ENCODE data around the gene NCOA1. TPM values are rescaled to one million over a fixed set of nuclear protein-coding genes. Genes with fewer than 3 reads are reported as not detected.

Gene NCOA1
- total and polyA plus RNA-seq, 2 donors (not counting 3 experiments of a cell fraction or from before 2014, with no cell fraction given), result 11.4 to 14.1 TPM

GRCh38 chr2:24489465-24490180 is 1.4 kb upstream of the NCOA1 start:
- no peak for TF ChIP-seq EZH2 (IDR thresholded peaks at IDR 0.05; ENCODE audit: borderline replicate concordance, low read depth, low read length, severe bottlenecking)
- no peak for TF ChIP-seq FOS (IDR thresholded peaks at IDR 0.05; ENCODE audit: borderline replicate concordance, insufficient read depth, low read length)
- TF ChIP-seq CTCF (IDR thresholded peaks at IDR 0.05; ENCODE audit: extremely low read depth in 1 of 2, insufficient read depth in 1 of 2, low read depth in 1 of 2, low read length in 2 of 2), result no peak
- TF ChIP-seq GATA2 (IDR thresholded peaks at IDR 0.05; ENCODE audit: insufficient read depth, insufficient read length, low read depth, low read length), result no peak
- no peak for TF ChIP-seq POLR2A (IDR thresholded peaks at IDR 0.05; ENCODE audit: low read depth, low read length)
- no peak for TF ChIP-seq POLR2AphosphoS5 (IDR thresholded peaks at IDR 0.05; ENCODE audit: insufficient read depth, low read depth, low read length)
- no peak for TF ChIP-seq MYC (IDR thresholded peaks at IDR 0.05; ENCODE audit: low read depth, low read length)
- TF ChIP-seq JUN (IDR thresholded peaks at IDR 0.05; ENCODE audit: borderline replicate concordance, insufficient read depth, insufficient read length, low read depth), result no peak
- no peak for TF ChIP-seq MAX (IDR thresholded peaks at IDR 0.05; ENCODE audit: insufficient read depth, insufficient read length)

More at GRCh38 chr2:24489465-24490180, 1.4 kb upstream of the NCOA1 start:
- dilution Hi-C loops (cut with MboI; ENCODE audit: extremely low pct_ligation_motif_present, low sequenced_read_pairs), result no loop called here
- POLR2A ChIA-PET, result interaction anchor here (0.7 kb wide), 1 partner anchor 1389 kb away, joined by 4 read pairs; no protein-coding TSS in a partner anchor
- H2AFZ ChIP-seq (ENCODE audit: low read depth, low read length), result peak overlapping the region; percentile 25
- H3K4me1 ChIP-seq (ENCODE audit: control insufficient read depth, extremely low read depth, insufficient read depth, low read length), result peaks cover 29% of the 10 kb centered on the region
- H3K9me1 ChIP-seq (replicated peaks; ENCODE audit: control insufficient read depth, extremely low read depth, insufficient read depth, low read length), result no peaks in the 10 kb centered on the region
- H3K27me3 ChIP-seq (ENCODE audit: control insufficient read depth in 2 of 2, insufficient read depth in 2 of 2, low read length in 2 of 2), result peaks cover 2 to 3% of the 10 kb centered on the region in 2 experiments
- intact Hi-C loops (cut with micrococcal nuclease), result loop anchor here (2.0 to 5.0 kb wide), 4 partner anchors 52 to 337 kb away; partner anchors contain the start of genes CENPO and PTRHD1
- no peaks in the 10 kb centered on the region for H3K36me3 ChIP-seq (ENCODE audit: control insufficient read depth in 2 of 2, extremely low read depth in 1 of 2, insufficient read depth in 2 of 2, low read length in 2 of 2)
- no TSS peak for BruUV-seq (replicated peaks)
- peaks cover 3% of the 10 kb centered on the region for H3K79me2 ChIP-seq (ENCODE audit: control insufficient read depth, insufficient read depth, low read length)
- DNase-seq (ENCODE audit: low read depth, low spot score) (no peak), FAIRE-seq (no peak)
- H3K9ac ChIP-seq (replicated peaks; ENCODE audit: extremely low read depth, insufficient read depth, low read length), result no peak overlapping the region
- H3K9me3 ChIP-seq (replicated peaks; ENCODE audit: control insufficient read depth, insufficient read depth, low read length), result no peaks in the 10 kb centered on the region
- CTCF ChIA-PET, result interaction anchor here (1.7 to 1.9 kb wide), 3 partner anchors 33 to 123 kb away, joined by 4 to 9 read pairs (median 6); no protein-coding TSS in a partner anchor
- H3K4me2 ChIP-seq (ENCODE audit: insufficient read depth, low read length), result peak overlapping the region; percentile 51
- no peak overlapping the region for H3K4me3 ChIP-seq (replicated peaks in 1 of 3; ENCODE audit: insufficient read depth in 1 of 3, low read depth in 1 of 3, low read length in 3 of 3)
- peaks cover 3% of the 10 kb centered on the region for H4K20me1 ChIP-seq (replicated peaks; ENCODE audit: control insufficient read depth, extremely low read depth, insufficient read depth, low read length)
- H3K27ac ChIP-seq (ENCODE audit: insufficient read depth, low read depth, low read length), result no peak overlapping the region

Measured in endothelial cell of umbilical vein (primary cell).